ENCODE measurements around the gene DNAH17.

The DNAH17 gene

DNA sequence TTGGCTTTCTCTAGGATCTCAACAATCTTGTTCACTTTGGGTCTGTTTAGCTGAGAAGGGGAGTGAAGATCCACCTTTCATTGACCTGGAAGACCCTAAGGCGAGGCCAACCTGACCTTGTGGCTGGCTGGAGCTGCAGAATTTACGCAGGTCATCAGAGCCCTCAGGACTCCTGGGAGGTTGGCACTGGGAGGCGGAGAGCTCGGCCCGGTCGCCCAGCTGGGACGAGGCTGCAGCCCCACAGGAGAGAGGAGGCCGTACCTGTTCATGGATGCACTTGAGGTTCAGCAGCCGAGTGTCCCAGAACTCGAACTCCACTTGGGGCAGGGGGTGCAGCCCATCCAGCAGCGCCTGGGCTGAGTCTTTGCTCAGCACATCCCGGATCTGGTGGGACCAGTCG, 5.9 kb downstream of the DNAH17 start:
- no peak for DNase-seq

DNA sequence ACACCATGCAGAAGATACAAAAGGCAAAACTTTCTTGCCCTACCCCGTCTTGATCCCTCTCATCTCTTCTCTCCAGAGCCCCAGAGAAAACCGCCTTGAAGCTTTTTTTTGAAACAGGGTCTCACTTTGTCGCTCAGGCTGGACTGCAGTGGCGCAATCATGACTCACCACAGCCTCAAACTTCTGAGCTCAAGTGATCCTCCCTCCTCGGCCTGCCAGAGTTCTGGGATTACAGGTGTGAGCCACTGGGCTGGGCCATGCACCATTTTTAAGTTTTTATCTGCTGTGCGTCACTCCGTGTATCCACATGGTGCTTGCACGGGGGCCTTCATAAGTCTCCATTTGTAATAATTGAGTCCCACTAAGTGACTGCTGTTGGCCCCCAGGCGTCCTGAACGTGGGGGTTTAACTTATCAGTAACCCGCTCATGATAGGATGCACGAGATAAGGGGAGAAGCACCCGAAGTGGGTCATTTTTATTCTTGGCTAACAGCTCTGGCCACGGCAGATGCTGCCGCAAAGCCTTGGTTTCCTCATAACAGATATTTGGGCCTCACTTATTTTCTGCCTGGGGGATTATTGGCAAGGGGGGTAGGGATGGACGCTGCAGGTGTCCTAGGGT, 8.6 kb downstream of the DNAH17 start:
- no peak for DNase-seq

- DNase-seq, result no peak
Observed at GRCh38 chr17:78567991-78568390, 9.2 kb downstream of the DNAH17 start.

DNA sequence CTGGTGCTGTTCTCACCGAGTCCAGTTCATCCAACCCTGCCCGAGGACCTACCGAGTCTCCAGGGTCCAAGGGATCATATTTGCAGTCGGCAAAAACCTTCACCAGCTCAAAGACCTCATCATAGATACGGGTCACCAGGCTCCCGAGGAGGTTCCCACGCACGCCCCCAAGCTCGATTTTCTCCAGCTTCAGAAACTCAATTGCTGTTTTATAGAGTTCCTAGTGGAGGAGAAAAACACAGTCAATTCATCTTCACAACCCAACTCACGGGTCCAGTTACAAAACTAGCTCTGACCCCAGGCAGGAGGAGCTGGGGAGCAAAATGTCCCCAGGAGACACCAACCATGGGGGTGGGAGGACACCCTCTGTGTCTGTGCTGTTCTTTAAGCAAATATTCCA, 10.2 kb downstream of the DNAH17 start:
- DNase-seq, result no peak

- peak; percentile 34 for DNase-seq
Observed at GRCh38 chr17:78563189-78564145, 13.7 kb downstream of the DNAH17 start.

GRCh38 chr17:78562734-78563133, 14.5 kb downstream of the DNAH17 start:
- no peak for DNase-seq

GRCh38 chr17:78561166-78561565, 16.0 kb downstream of the DNAH17 start:
- DNase-seq, result no peak

- no peak for DNase-seq
Observed at GRCh38 chr17:78560731-78561130, 16.5 kb downstream of the DNAH17 start.

- DNase-seq, result no peak
Observed at GRCh38 chr17:78559749-78560368, 17.3 kb downstream of the DNAH17 start.

- DNase-seq, result no peak
Observed at GRCh38 chr17:78558989-78559388, 18.2 kb downstream of the DNAH17 start.

- no peak for DNase-seq
Observed at GRCh38 chr17:78558181-78558850, 18.9 kb downstream of the DNAH17 start.

DNA sequence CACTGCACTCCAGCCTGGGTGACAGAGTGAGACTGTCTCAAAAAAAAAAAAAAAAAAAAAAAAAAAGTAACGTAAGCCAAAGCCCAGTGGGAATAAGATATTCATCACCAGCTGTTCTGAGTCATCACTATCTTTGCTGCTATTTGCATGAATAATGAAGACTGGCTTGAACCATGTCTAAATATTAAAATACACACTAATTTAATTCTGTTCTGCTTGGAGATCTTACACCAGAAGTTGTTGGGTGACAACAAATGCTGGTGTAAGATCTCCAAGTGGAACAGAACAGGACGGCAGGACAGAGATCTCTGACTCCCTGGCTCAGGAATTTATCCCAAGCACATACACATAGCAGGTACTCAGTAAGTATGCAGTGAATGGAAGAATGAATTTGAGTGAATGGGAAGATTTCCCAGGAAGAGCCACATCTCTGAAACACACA, 19.6 kb downstream of the DNAH17 start:
- no peak for DNase-seq

DNA sequence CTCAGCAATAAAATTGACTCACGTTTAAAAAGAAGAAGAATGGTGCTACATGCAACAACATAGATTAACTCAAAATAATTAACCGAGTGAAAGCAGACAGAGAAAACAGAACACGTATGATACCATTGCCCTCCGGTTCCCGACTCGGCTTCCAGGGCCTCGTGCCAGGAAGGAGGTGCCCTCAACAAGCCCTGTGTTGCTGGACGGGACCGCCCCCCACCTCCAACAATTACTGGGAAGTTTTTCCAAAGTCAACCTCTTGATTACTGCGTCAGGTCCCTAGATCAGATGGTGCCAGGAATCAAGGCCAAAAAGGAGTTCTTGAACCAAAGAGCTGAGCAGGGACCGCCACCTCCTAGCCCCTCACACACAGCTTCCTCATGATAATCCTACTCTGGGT, 20.4 kb downstream of the DNAH17 start:
- no peak for DNase-seq

DNA sequence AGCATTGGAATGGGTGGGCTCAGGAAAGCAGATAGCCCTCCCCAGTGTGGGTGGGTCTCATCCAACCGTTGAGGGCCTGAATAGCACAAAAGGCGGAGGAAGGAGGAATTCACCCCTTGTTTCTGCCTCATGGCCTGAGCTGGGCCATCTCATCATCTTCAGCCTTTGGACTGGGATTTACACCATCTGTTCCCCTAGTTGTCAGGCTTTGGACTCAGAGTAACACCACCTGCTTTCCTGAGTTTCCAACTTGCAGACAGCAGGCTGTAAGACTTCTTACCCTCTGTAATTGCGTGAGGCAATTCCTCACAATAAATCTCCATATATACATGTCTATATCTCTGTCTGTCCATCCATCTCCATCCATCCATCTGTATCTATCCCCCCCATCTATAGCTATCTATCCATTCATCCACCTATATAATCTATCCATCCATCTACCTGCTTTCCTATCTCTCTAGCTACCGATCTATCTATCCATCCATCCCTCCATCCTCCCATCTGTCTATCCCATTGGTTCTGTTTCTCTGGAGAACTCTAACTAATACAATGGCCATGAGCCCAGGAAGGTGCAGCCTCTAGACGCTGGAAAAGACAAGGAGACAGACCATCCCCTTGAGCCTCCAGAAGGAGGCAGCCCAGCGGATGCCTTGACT, 21.3 kb downstream of the DNAH17 start:
- DNase-seq, result no peak

- no peak for DNase-seq
Observed at GRCh38 chr17:78550464-78550863, 26.7 kb downstream of the DNAH17 start.

DNA sequence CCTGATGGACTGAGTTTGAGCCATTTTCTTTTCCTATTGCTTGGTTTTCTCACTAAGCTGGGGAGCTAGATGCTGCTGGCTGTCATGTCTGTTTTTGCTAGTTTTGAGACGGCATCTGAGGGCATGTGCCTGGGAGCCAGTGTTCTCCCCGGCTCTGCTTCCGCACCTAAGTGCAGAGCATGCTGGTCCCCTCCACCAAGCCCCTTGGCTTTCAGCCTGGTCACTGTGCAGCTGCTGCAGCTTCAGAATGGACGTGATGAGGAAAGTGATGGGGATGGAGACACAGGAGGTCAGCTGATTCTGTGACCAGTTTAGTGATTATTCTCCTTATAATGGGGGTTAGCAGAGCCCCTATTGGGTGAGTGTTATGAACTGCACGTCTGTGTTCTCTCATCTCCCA, 28.5 kb downstream of the DNAH17 start:
- no peak for DNase-seq

- DNase-seq, result no peak
Observed at GRCh38 chr17:78547035-78547434, 30.2 kb downstream of the DNAH17 start.

DNA sequence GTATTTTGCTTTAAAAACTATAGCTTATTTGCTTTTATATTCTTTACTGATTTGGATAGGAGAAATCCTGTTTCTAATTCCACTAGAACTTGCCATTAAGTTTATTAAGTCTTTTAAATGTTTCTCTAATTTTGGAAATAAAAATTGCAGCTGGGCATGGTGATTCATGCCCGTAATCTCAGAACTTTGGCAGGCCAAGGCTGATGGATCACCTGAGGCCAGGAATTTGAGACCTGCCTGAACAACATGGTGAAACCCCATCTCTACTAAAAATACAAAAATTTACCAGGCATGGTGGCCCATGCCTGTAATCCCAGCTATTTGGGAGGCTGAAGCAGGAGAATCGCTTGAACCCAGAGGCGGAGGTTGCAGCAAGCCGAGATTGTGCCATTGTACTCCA, 30.7 kb downstream of the DNAH17 start:
- DNase-seq, result no peak

GRCh38 chr17:78544881-78545755, 32.1 kb downstream of the DNAH17 start:
- no peak for DNase-seq

DNA sequence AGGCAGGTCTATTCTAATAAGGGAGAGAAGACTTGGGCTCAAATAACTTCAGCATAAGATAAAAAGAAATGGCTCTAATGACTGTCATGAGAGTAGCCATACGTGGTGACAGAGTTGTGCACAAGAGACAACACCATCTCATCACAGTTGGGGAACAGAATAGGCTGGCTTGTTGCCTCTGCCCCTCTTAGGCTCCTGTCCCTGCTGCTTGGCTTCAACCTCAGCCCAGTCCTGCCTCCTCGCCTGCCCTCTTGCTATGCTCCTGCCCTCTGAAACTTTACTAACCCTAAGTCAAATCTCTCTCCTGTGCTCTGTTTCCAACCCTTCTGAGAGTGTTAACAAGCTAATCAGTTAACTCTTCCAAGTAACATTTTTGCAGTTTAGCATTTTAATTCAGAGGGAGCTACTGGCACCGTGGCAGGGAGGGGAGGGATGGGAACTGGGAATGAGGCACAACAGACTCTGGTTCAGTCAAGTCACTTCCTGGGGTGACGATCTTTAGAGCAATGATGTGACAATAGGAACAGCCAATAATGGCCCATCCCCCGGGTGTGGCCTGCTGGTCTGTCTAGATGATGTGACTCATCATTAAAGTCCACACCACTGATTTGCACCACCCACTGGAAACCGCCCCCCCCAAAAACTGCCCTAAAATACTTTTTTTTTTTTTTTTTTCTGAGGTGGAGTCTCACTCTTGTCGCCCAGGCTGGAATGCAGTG, 35.5 kb downstream of the DNAH17 start:
- no peak for DNase-seq

- DNase-seq, result no peak
Observed at GRCh38 chr17:78539781-78540180, 37.4 kb downstream of the DNAH17 start.

Measured in NCI-H2029 (cell line).